Activated CD4-positive, alpha-beta T cell treated with anti-CD3 and anti-CD28 coated beads, Interleukin-2, Interleukin-4, amounts not matched to agents 100 ng/mL and 50 ng/mL, durations not matched to agents 16 hours and 8 hours (primary cell): ENCODE data around the gene SNX7.

Source experiments
- DNase-seq: peaks from one replicate; pipeline ENCODE4 v3.0.0-alpha.2; 2020; ENCODE audit warnings: low spot score

SNX7 gene

GRCh38 chr1:98766255-98766654 lies 104.7 kb downstream of the SNX7 start:
- no peak for DNase-seq

- no peak for DNase-seq
Measured at GRCh38 chr1:98769162-98769561, 107.6 kb downstream of the SNX7 start.

- DNase-seq: no peak
Measured at GRCh38 chr1:98781906-98782305, 120.4 kb downstream of the SNX7 start.

GRCh38 chr1:98783821-98784220 lies 122.3 kb downstream of the SNX7 start:
- DNase-seq: no peak

- no peak for DNase-seq
Measured at GRCh38 chr1:98791498-98791897, 130.0 kb downstream of the SNX7 start.

- no peak for DNase-seq
Measured at GRCh38 chr1:98792123-98792522, 130.6 kb downstream of the SNX7 start.

GRCh38 chr1:98793136-98793535 lies 131.6 kb downstream of the SNX7 start:
- DNase-seq: no peak

- peak; percentile 54 for DNase-seq
Measured at GRCh38 chr1:98794196-98794886, 132.8 kb downstream of the SNX7 start.

- no peak for DNase-seq
Measured at GRCh38 chr1:98796049-98796448, 134.5 kb downstream of the SNX7 start.

GRCh38 chr1:98797506-98797905 lies 136.0 kb downstream of the SNX7 start:
- no peak for DNase-seq
